ENCODE measurements around the gene FAM120A. TPM values are rescaled to one million over a fixed set of nuclear protein-coding genes. Genes with fewer than 3 reads are reported as not detected.

Gene FAM120A
- total RNA-seq, 1 experiment from 2014 or later: 53.3 TPM

- CTCF ChIA-PET: no interaction called here
- TF ChIP-seq MXD4 (CRISPR knock-in tag; IDR thresholded peaks at IDR 0.05; ENCODE audit: borderline replicate concordance) (no peak), E2F1 (CRISPR knock-in tag; IDR thresholded peaks at IDR 0.05) (no peak), ATF3 (CRISPR knock-in tag; conservative IDR thresholded peaks at IDR 0.05) (no peak), GRHL2 (CRISPR knock-in tag; IDR thresholded peaks at IDR 0.05; ENCODE audit: insufficient replicate concordance, severe bottlenecking) (no peak), CREM (CRISPR knock-in tag; IDR thresholded peaks at IDR 0.05) (no peak), FOXJ3 (CRISPR knock-in tag; IDR thresholded peaks at IDR 0.05; ENCODE audit: borderline replicate concordance) (no peak), HMGA2 (CRISPR knock-in tag; IDR thresholded peaks at IDR 0.05) (no peak), FOXP4 (CRISPR knock-in tag; IDR thresholded peaks at IDR 0.05) (no peak), ZNF138 (CRISPR knock-in tag; conservative IDR thresholded peaks at IDR 0.05) (no peak)
- TF ChIP-seq, protein P1, sequence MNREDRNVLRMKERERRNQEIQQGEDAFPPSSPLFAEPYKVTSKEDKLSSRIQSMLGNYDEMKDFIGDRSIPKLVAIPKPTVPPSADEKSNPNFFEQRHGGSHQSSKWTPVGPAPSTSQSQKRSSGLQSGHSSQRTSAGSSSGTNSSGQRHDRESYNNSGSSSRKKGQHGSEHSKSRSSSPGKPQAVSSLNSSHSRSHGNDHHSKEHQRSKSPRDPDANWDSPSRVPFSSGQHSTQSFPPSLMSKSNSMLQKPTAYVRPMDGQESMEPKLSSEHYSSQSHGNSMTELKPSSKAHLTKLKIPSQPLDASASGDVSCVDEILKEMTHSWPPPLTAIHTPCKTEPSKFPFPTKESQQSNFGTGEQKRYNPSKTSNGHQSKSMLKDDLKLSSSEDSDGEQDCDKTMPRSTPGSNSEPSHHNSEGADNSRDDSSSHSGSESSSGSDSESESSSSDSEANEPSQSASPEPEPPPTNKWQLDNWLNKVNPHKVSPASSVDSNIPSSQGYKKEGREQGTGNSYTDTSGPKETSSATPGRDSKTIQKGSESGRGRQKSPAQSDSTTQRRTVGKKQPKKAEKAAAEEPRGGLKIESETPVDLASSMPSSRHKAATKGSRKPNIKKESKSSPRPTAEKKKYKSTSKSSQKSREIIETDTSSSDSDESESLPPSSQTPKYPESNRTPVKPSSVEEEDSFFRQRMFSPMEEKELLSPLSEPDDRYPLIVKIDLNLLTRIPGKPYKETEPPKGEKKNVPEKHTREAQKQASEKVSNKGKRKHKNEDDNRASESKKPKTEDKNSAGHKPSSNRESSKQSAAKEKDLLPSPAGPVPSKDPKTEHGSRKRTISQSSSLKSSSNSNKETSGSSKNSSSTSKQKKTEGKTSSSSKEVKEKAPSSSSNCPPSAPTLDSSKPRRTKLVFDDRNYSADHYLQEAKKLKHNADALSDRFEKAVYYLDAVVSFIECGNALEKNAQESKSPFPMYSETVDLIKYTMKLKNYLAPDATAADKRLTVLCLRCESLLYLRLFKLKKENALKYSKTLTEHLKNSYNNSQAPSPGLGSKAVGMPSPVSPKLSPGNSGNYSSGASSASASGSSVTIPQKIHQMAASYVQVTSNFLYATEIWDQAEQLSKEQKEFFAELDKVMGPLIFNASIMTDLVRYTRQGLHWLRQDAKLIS (CRISPR knock-in tag; IDR thresholded peaks at IDR 0.05; ENCODE audit: borderline replicate concordance): no peak
- TF ChIP-seq, protein P2, sequence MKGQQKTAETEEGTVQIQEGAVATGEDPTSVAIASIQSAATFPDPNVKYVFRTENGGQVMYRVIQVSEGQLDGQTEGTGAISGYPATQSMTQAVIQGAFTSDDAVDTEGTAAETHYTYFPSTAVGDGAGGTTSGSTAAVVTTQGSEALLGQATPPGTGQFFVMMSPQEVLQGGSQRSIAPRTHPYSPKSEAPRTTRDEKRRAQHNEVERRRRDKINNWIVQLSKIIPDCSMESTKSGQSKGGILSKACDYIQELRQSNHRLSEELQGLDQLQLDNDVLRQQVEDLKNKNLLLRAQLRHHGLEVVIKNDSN (CRISPR knock-in tag; IDR thresholded peaks at IDR 0.05): no peak
- TF ChIP-seq, protein P3, sequence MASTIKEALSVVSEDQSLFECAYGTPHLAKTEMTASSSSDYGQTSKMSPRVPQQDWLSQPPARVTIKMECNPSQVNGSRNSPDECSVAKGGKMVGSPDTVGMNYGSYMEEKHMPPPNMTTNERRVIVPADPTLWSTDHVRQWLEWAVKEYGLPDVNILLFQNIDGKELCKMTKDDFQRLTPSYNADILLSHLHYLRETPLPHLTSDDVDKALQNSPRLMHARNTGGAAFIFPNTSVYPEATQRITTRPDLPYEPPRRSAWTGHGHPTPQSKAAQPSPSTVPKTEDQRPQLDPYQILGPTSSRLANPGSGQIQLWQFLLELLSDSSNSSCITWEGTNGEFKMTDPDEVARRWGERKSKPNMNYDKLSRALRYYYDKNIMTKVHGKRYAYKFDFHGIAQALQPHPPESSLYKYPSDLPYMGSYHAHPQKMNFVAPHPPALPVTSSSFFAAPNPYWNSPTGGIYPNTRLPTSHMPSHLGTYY (CRISPR knock-in tag; IDR thresholded peaks at IDR 0.05): no peak
- no peak for DNase-seq (ENCODE audit: low spot score)
- Mint-ChIP-seq H3K9me3 (peaks cover 18% of the 10 kb centered on the region), H3K4me3 (no peak overlapping the region), H3K4me1 (peaks cover 2% of the 10 kb centered on the region), H3K36me3 (peaks cover 11% of the 10 kb centered on the region), H3K27me3 (ENCODE audit: low read depth) (peaks cover 9% of the 10 kb centered on the region), H3K27ac (no peak overlapping the region)
- ATAC-seq: no peak
- POLR2A ChIA-PET: no interaction called here
Observed at GRCh38 chr9:93419023-93419422, 32.5 kb upstream of the FAM120A start.

DNA sequence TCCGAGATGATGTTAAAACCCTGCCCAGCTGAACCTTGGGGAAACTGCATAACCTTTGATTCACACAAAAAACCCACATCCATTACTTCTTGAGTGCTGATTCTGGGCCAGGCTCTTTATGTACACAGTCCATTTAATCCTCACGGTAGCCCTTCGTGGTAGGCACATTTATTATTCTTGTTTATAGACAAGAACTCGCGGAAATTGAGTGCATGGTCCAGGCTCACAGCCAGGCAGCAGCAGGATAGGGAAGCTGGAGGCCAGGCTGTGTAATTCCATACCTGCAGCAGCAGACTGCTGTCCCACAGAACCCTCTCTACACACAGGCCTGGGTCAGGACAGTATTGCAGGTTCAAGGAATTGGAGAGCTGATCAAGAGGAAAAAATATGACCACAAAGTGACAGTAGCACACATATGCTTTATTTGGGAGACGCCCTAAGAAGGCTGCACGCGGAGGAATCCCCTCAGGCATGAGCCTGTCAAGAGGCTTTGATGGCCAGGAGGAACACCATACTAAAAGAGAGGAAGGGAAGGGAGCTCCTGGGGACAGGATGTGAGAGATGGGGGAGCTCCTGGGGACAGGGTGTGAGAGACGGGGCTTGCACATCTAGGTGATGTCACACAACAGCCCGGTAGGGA is 28.4 kb upstream of the FAM120A start:
- no peak for ATAC-seq
- peaks cover 2% of the 10 kb centered on the region; the same call in 1 of the 2 replicates for H3K27me3 Mint-ChIP-seq (ENCODE audit: low read depth)
- H3K4me1 Mint-ChIP-seq: peaks cover 2% of the 10 kb centered on the region
- no peak overlapping the region for H3K27ac Mint-ChIP-seq
- no peak overlapping the region for H3K4me3 Mint-ChIP-seq
- CTCF ChIA-PET: no interaction called here
- no peak for DNase-seq (ENCODE audit: low spot score)
- peaks cover 34% of the 10 kb centered on the region for H3K9me3 Mint-ChIP-seq
- POLR2A ChIA-PET: no interaction called here
- peaks cover 15% of the 10 kb centered on the region for H3K36me3 Mint-ChIP-seq
- no peak for TF ChIP-seq ESRRA (CRISPR knock-in tag; IDR thresholded peaks at IDR 0.05; ENCODE audit: borderline replicate concordance)
- no peak for TF ChIP-seq TCF7 (CRISPR knock-in tag; IDR thresholded peaks at IDR 0.05; ENCODE audit: low read depth)
- no peak for TF ChIP-seq IRF2 (CRISPR knock-in tag; IDR thresholded peaks at IDR 0.05; ENCODE audit: borderline replicate concordance, low read depth)
- TF ChIP-seq ZNF219 (CRISPR knock-in tag; IDR thresholded peaks at IDR 0.05; ENCODE audit: borderline replicate concordance): no peak
- TF ChIP-seq MYBL2 (CRISPR knock-in tag; IDR thresholded peaks at IDR 0.05): no peak
- no peak for TF ChIP-seq ARID4B (CRISPR knock-in tag; IDR thresholded peaks at IDR 0.05; ENCODE audit: borderline replicate concordance)
- no peak for TF ChIP-seq RORB (CRISPR knock-in tag; IDR thresholded peaks at IDR 0.05)
- TF ChIP-seq MXD4 (CRISPR knock-in tag; IDR thresholded peaks at IDR 0.05; ENCODE audit: borderline replicate concordance): no peak

All from WTC11 (cell line).